ENCODE data around the gene UBE2V1. TPM values are rescaled to one million over a fixed set of nuclear protein-coding genes. Genes with fewer than 3 reads are reported as not detected.
A peak's percentile ranks its signal among the peaks of the same experiment; 100 is the strongest.

UBE2V1 gene
- total and polyA plus RNA-seq, 2 of the 13 experiments (the other 11 are each of a cell fraction or from before 2014, with no cell fraction given): 81.3 to 132 TPM

- TF ChIP-seq, protein P1, sequence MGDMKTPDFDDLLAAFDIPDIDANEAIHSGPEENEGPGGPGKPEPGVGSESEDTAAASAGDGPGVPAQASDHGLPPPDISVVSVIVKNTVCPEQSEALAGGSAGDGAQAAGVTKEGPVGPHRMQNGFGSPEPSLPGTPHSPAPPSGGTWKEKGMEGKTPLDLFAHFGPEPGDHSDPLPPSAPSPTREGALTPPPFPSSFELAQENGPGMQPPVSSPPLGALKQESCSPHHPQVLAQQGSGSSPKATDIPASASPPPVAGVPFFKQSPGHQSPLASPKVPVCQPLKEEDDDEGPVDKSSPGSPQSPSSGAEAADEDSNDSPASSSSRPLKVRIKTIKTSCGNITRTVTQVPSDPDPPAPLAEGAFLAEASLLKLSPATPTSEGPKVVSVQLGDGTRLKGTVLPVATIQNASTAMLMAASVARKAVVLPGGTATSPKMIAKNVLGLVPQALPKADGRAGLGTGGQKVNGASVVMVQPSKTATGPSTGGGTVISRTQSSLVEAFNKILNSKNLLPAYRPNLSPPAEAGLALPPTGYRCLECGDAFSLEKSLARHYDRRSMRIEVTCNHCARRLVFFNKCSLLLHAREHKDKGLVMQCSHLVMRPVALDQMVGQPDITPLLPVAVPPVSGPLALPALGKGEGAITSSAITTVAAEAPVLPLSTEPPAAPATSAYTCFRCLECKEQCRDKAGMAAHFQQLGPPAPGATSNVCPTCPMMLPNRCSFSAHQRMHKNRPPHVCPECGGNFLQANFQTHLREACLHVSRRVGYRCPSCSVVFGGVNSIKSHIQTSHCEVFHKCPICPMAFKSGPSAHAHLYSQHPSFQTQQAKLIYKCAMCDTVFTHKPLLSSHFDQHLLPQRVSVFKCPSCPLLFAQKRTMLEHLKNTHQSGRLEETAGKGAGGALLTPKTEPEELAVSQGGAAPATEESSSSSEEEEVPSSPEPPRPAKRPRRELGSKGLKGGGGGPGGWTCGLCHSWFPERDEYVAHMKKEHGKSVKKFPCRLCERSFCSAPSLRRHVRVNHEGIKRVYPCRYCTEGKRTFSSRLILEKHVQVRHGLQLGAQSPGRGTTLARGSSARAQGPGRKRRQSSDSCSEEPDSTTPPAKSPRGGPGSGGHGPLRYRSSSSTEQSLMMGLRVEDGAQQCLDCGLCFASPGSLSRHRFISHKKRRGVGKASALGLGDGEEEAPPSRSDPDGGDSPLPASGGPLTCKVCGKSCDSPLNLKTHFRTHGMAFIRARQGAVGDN (CRISPR knock-in tag; IDR thresholded peaks at IDR 0.05): peak; percentile 94
- no peak for TF ChIP-seq RFX1 (IDR thresholded peaks at IDR 0.05)
- no peak for TF ChIP-seq SMARCE1 (IDR thresholded peaks at IDR 0.05; ENCODE audit: borderline replicate concordance)
- peak; percentile 33; the same call in 1 of the 2 replicates for TF ChIP-seq ARID3A (IDR thresholded peaks at IDR 0.05; ENCODE audit: low read depth, low read length)
- TF ChIP-seq ZSCAN21 (CRISPR knock-in tag; IDR thresholded peaks at IDR 0.05; ENCODE audit: borderline replicate concordance): peak; percentile 91; the same call in 1 of the 2 replicates
- TF ChIP-seq ZNF589 (CRISPR knock-in tag; conservative IDR thresholded peaks at IDR 0.05): peak; percentile 86
- peak; percentile 93 for TF ChIP-seq ZNF891 (CRISPR knock-in tag; IDR thresholded peaks at IDR 0.05)
- no peak for TF ChIP-seq ZNF432 (CRISPR knock-in tag; IDR thresholded peaks at IDR 0.05; ENCODE audit: borderline replicate concordance)
- peak; percentile 89 for TF ChIP-seq SAP130 (CRISPR knock-in tag; IDR thresholded peaks at IDR 0.05; ENCODE audit: low read depth)
- TF ChIP-seq KDM6A (CRISPR knock-in tag; IDR thresholded peaks at IDR 0.05; ENCODE audit: low read depth): no peak
- no peak; the same call in 1 of the 2 replicates for TF ChIP-seq RBAK (CRISPR knock-in tag; IDR thresholded peaks at IDR 0.05)
- no peak for TF ChIP-seq HDAC6 (IDR thresholded peaks at IDR 0.05; ENCODE audit: low read depth, low read length)
- TF ChIP-seq NFKBIZ (CRISPR knock-in tag; IDR thresholded peaks at IDR 0.05): peak; percentile 61; the same call in 1 of the 2 replicates
- no peak for TF ChIP-seq ZKSCAN5 (CRISPR knock-in tag; IDR thresholded peaks at IDR 0.05)
- TF ChIP-seq, protein P2, sequence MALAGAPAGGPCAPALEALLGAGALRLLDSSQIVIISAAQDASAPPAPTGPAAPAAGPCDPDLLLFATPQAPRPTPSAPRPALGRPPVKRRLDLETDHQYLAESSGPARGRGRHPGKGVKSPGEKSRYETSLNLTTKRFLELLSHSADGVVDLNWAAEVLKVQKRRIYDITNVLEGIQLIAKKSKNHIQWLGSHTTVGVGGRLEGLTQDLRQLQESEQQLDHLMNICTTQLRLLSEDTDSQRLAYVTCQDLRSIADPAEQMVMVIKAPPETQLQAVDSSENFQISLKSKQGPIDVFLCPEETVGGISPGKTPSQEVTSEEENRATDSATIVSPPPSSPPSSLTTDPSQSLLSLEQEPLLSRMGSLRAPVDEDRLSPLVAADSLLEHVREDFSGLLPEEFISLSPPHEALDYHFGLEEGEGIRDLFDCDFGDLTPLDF (CRISPR knock-in tag; IDR thresholded peaks at IDR 0.05): no peak
- TF ChIP-seq DBP (CRISPR knock-in tag; IDR thresholded peaks at IDR 0.05; ENCODE audit: not compliant biosample characterization): no peak
- TF ChIP-seq JUND (CRISPR knock-in tag; IDR thresholded peaks at IDR 0.05): 0 out of 2 replicates have a peak, but pooled peaks have one; percentile 78
- no peak for TF ChIP-seq ZNF569 (CRISPR knock-in tag; IDR thresholded peaks at IDR 0.05; ENCODE audit: borderline replicate concordance)
- TF ChIP-seq IKZF1 (IDR thresholded peaks at IDR 0.05): no peak
- TF ChIP-seq ZMYM4 (CRISPR knock-in tag; IDR thresholded peaks at IDR 0.05): peak; percentile 89
- TF ChIP-seq ZNF180 (CRISPR knock-in tag; IDR thresholded peaks at IDR 0.05; ENCODE audit: borderline replicate concordance, low read depth): no peak
- TF ChIP-seq ZNF12 (CRISPR knock-in tag; IDR thresholded peaks at IDR 0.05): peak; percentile 65; the same call in 1 of the 2 replicates
- TF ChIP-seq ZNF17 (CRISPR knock-in tag; IDR thresholded peaks at IDR 0.05): no peak
These were observed 41.7 kb downstream of the UBE2V1 start (continued) for GRCh38 chr20:50071039-50071888.
